Naive B cell (primary cell): ENCODE results near the gene RANBP9. TPM values are rescaled to one million over a fixed set of nuclear protein-coding genes. Genes with fewer than 3 reads are reported as not detected.

ENCODE experiments used
- ATAC-seq, 2 donors: fragments of 150-1000 bp; cut with Tn5 transposase; 2 replicates each; pipeline ENCODE4 v1.10.0; 2021; ENCODE audit warnings: low read depth in 2 of 2, mild to moderate bottlenecking in 2 of 2, moderate library complexity in 2 of 2
- DNase-seq: peaks from one replicate; pipeline ENCODE4 v3.0.0; 2022
- H3K27ac Mint-ChIP-seq, 6 donors: one replicate each; pipeline ENCODE4 v1.8.0; 2020 to 2022; ENCODE audit warnings: mild to moderate bottlenecking in 6 of 6, mixed read lengths in 6 of 6, moderate library complexity in 5 of 6, inconsistent platforms in 2 of 6
- H3K27me3 Mint-ChIP-seq, 3 donors: one replicate each; pipeline ENCODE4 v1.8.0; 2021 to 2022; ENCODE audit warnings: mixed read lengths in 3 of 3, mild to moderate bottlenecking in 1 of 3
- H3K36me3 Mint-ChIP-seq, 2 donors: one replicate each; pipeline ENCODE4 v1.8.0; 2020 to 2022; ENCODE audit warnings: mixed read lengths in 2 of 2, inconsistent platforms in 1 of 2, mild to moderate bottlenecking in 1 of 2
- H3K4me1 Mint-ChIP-seq, 3 donors: one replicate each; pipeline ENCODE4 v1.8.0; 2020 to 2022; ENCODE audit warnings: mixed read lengths in 3 of 3, inconsistent platforms in 1 of 3, mild to moderate bottlenecking in 1 of 3, moderate library complexity in 1 of 3
- H3K4me3 Mint-ChIP-seq, 8 donors: one replicate each; pipeline ENCODE4 v1.8.0; 2020 to 2022; ENCODE audit warnings: mild to moderate bottlenecking in 8 of 8, mixed read lengths in 8 of 8, moderate library complexity in 8 of 8, inconsistent platforms in 2 of 8
- H3K9me3 Mint-ChIP-seq, 7 donors: one replicate each; pipeline ENCODE4 v1.8.0; 2020 to 2022; ENCODE audit warnings: mixed read lengths in 7 of 7, mild to moderate bottlenecking in 5 of 7, inconsistent platforms in 2 of 7, moderate library complexity in 1 of 7
- polyA plus RNA-seq, 6 donors: library from polyadenylated mRNA; unstranded; fragments of 300-500 nt; fragmentation: Illumina TruSeq; gene quantifications; one replicate each; pipeline ENCODE4 v1.2.3, GENCODE V29; 2021; ENCODE audit warnings: low read depth in 6 of 6

Gene RANBP9
- polyA plus RNA-seq, 6 donors from 2014 or later = 2.2 to 5.0 (median 3.3) TPM

- peaks cover 0 to 14% of the 10 kb centered on the region in 2 donors for H3K36me3 Mint-ChIP-seq
- DNase-seq = no peak
- no peaks in the 10 kb centered on the region for H3K9me3 Mint-ChIP-seq
- H3K4me3 Mint-ChIP-seq = no peak overlapping the region
- peaks cover 0 to 3% (median 1%) of the 10 kb centered on the region in 3 donors for H3K4me1 Mint-ChIP-seq
- no peaks in the 10 kb centered on the region for H3K27me3 Mint-ChIP-seq
- H3K27ac Mint-ChIP-seq = peak overlapping the region in 1 of 6 donors; percentile 60
- ATAC-seq = no peak
Observed at GRCh38 chr6:13586603-13587542, 124.8 kb downstream of the RANBP9 start.

DNA sequence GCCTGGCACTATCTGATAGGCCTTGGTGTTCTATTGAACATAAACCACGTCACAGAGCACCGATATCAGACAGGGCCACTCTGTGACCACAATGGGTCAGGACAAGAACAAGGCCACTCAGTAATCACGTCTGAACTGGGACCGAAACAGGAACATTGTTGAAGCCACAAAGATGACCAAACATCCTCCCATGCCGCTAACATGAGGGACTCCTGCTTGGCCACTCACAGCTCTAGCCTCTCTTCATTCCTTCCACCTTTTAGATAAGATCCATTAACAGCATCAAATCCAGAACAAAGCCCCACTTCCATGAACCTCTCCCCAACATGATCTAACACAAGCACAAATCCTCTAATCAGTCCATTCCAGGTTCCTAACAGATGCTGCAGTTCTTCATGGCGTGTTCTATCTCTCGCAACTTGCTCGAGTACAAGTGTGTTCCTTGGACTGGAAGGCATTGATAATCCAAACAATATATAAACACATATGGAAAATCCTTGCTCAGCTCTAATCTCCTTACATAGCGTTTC lies 129.9 kb downstream of the RANBP9 start:
- peaks cover 0 to 5% (median 0%) of the 10 kb centered on the region in 3 donors for H3K4me1 Mint-ChIP-seq
- H3K9me3 Mint-ChIP-seq = peaks cover 0 to 4% (median 0%) of the 10 kb centered on the region in 7 donors
- no peaks in the 10 kb centered on the region for H3K27me3 Mint-ChIP-seq
- peaks cover 0 to 4% of the 10 kb centered on the region in 2 donors for H3K36me3 Mint-ChIP-seq
- H3K27ac Mint-ChIP-seq = no peak overlapping the region
- DNase-seq (no peak), ATAC-seq (no peak)
- H3K4me3 Mint-ChIP-seq = no peak overlapping the region

GRCh38 chr6:13579911-13580310 lies 131.7 kb downstream of the RANBP9 start:
- Mint-ChIP-seq H3K4me3 (no peak overlapping the region), H3K36me3 (peaks cover 0 to 4% of the 10 kb centered on the region in 2 donors)

DNA sequence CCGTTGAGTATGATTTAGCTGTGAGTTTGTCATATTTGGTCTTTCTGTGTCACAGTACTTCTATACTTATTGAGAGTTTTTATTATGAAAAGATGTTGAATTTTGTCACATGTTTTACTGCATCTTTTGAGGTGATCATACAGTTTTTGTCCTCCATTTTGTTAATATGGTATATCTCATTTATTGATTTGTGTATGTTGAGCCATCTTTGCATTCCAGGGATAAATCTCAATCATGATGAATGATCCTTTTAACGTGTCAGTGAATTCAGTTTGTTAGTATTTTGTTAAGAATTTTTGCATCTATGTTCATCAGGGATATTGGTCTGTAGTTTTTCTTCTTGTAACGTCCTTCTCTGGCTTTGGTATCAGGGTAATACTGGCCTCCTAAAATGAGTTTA lies 133.7 kb downstream of the RANBP9 start:
- Mint-ChIP-seq H3K4me3 (peak overlapping the region in 1 of 8 donors; percentile 8), H3K4me1 (peaks cover 9 to 28% (median 20%) of the 10 kb centered on the region in 3 donors), H3K27ac (peak overlapping the region in 1 of 6 donors; percentile 49), H3K9me3 (peaks cover 0 to 4% (median 0%) of the 10 kb centered on the region in 7 donors), H3K27me3 (no peaks in the 10 kb centered on the region), H3K36me3 (peaks cover 0 to 4% of the 10 kb centered on the region in 2 donors)
- DNase-seq (no peak), ATAC-seq (no peak)

More at GRCh38 chr6:13579911-13580310, 131.7 kb downstream of the RANBP9 start:
- Mint-ChIP-seq H3K27ac (no peak overlapping the region), H3K9me3 (peaks cover 0 to 4% (median 0%) of the 10 kb centered on the region in 7 donors), H3K27me3 (no peaks in the 10 kb centered on the region), H3K4me1 (peaks cover 7 to 21% (median 8%) of the 10 kb centered on the region in 3 donors)
- no peak for ATAC-seq
- DNase-seq = no peak

DNA sequence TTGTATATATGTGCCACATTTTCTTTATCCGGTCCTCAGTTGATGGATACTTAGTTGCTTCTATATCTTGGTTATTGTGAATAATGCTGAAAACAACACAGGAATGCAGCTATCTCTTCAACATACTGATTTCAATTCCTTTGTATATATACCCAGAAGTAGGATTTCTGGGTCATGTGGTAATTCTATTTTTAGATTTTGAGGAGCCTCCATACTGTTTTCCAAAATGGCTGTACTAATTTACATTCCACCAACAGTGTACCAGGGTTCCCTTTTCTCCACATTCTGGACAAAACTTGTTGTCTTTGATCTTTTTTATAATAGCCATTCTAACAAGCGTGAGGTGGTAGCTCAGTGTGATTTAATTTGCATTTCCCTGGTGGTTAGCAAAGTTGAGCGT lies 135.6 kb downstream of the RANBP9 start:
- H3K36me3 Mint-ChIP-seq = no peaks in the 10 kb centered on the region

DNA sequence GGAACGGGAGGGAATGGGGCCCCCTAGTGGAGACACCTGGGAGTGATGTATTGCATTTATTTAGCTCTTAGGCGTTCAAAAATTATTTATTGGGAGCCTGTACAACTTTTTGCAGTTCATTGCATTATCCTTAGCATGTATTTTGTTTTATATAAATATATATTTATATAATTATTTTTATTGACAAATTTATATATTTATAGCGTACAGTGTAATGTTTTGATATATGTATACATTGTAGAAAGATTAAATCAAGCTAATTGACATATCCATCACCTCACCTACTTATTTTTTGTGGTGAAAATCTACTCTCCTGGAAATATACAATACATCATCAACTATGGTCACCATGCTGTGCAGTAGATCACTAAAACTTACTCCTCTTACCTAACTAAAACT lies 136.3 kb downstream of the RANBP9 start:
- Mint-ChIP-seq H3K36me3 (no peaks in the 10 kb centered on the region), H3K4me1 (peaks cover 9 to 23% (median 23%) of the 10 kb centered on the region in 3 donors), H3K27me3 (no peaks in the 10 kb centered on the region), H3K9me3 (peaks cover 0 to 4% (median 0%) of the 10 kb centered on the region in 7 donors), H3K4me3 (peak overlapping the region; percentile 81 to 99 (median 93)), H3K27ac (peak overlapping the region; percentile 93 to 99 (median 98))
- no peak for DNase-seq
- ATAC-seq = no peak

More for the DNA sequence above, 135.6 kb downstream of the RANBP9 start:
- Mint-ChIP-seq H3K4me3 (peak overlapping the region in 7 of 8 donors; percentile 23 to 91 (median 70)), H3K9me3 (peaks cover 0 to 4% (median 0%) of the 10 kb centered on the region in 7 donors), H3K27me3 (no peaks in the 10 kb centered on the region), H3K4me1 (peaks cover 9 to 23% (median 23%) of the 10 kb centered on the region in 3 donors), H3K27ac (peak overlapping the region in 4 of 6 donors; percentile 7 to 93 (median 40))
- ATAC-seq (no peak), DNase-seq (no peak)

GRCh38 chr6:13574571-13575376 lies 136.9 kb downstream of the RANBP9 start, which contains the start of gene SIRT5:
SIRT5 (plus strand) TSS chr6:13574601; CDS start chr6:13584111, 9,510 bp downstream.
- H3K4me1 Mint-ChIP-seq = peaks cover 9 to 23% (median 23%) of the 10 kb centered on the region in 3 donors
- H3K27ac Mint-ChIP-seq = peak within 1 kb of the TSS; percentile 93 to 99 (median 98)
- H3K36me3 Mint-ChIP-seq = no peaks in the 10 kb centered on the region
- H3K27me3 Mint-ChIP-seq = no peaks in the 10 kb centered on the region
- peak; percentile 75 for DNase-seq
- peak; percentile 68 to 75 for ATAC-seq
- peaks cover 0 to 4% (median 0%) of the 10 kb centered on the region in 7 donors for H3K9me3 Mint-ChIP-seq
- peak within 1 kb of the TSS; percentile 81 to 99 (median 93) for H3K4me3 Mint-ChIP-seq

- ATAC-seq = peak; percentile 80 to 82
- peaks cover 0 to 4% (median 0%) of the 10 kb centered on the region in 7 donors for H3K9me3 Mint-ChIP-seq
- H3K4me1 Mint-ChIP-seq = peaks cover 9 to 23% (median 23%) of the 10 kb centered on the region in 3 donors
- H3K4me3 Mint-ChIP-seq = peak overlapping the region; percentile 81 to 99 (median 93)
- H3K27ac Mint-ChIP-seq = peak overlapping the region; percentile 93 to 99 (median 98)
- DNase-seq = peak; percentile 95
- H3K36me3 Mint-ChIP-seq = no peaks in the 10 kb centered on the region
- H3K27me3 Mint-ChIP-seq = no peaks in the 10 kb centered on the region
Observed at GRCh38 chr6:13574149-13574570, 137.5 kb downstream of the RANBP9 start.

- ATAC-seq (no peak), DNase-seq (peak; percentile 4)
- H3K4me1 Mint-ChIP-seq = peaks cover 9 to 23% (median 23%) of the 10 kb centered on the region in 3 donors
- H3K27me3 Mint-ChIP-seq = peaks cover 0 to 4% (median 2%) of the 10 kb centered on the region in 3 donors
- peak overlapping the region; percentile 75 to 98 (median 91) for H3K4me3 Mint-ChIP-seq
- peak overlapping the region in 5 of 6 donors; percentile 44 to 93 (median 83) for H3K27ac Mint-ChIP-seq
- H3K9me3 Mint-ChIP-seq = peaks cover 0 to 4% (median 0%) of the 10 kb centered on the region in 7 donors
- peaks cover 0 to under 1% of the 10 kb centered on the region in 2 donors for H3K36me3 Mint-ChIP-seq
Observed at GRCh38 chr6:13573669-13574110, 137.9 kb downstream of the RANBP9 start.

DNA sequence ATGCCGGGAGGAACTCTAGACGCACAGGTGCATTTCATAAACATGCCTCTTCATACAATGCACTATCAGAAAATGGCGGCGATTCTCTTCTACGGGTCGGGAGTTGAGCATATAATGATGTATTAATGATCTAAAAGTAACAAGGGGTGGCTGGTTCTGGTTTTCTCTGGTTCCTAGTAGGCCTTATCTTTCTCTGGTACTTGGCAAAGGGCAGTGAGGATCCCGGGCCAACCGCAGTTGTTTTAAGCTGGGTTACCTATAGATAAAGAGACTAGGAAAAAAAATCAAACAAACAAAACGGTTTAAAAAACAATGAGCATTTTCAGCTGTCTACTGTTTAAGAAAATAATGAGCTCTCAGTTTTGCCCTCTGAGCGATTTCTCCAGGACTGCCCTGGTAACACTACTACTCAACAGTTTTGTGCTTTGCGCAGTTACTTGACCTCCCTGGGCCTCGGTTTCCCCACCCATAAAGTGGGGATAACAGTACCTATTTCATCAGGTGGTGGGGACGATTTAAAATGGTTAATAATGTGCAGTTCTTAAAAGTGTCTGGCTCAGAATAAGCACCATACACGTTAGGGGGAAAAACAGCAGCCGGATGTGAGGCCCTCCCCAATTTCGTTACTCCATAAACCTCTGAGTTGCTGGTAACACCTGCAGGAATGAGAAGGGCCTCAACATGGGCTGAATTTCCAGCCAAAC lies 138.5 kb downstream of the RANBP9 start:
- peaks cover 0 to 4% (median 0%) of the 10 kb centered on the region in 7 donors for H3K9me3 Mint-ChIP-seq
- no peak for DNase-seq
- H3K27ac Mint-ChIP-seq = peak overlapping the region in 4 of 6 donors; percentile 42 to 93 (median 57)

DNA sequence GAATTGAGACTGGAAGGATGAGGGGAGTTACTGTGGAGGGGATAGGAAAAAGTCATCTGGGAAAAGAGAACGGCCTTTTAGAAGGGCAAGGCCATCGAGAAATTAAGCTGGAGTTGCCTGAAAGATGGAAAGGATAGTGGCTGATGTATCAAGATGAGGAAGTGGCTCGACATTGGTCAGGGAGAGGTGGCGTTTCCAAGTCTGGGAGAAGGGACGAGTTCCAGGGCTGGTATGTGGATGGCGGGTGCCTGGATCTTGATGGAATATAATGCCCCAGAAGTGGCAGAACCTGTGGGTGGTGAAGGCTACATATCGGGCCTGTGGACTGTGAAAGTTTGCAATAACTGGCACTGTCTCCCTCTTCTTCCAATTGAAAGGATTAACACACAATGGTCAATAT lies 139.4 kb downstream of the RANBP9 start:
- DNase-seq (no peak), ATAC-seq (no peak)
- Mint-ChIP-seq H3K27ac (peak overlapping the region in 2 of 6 donors; percentile 35 to 64), H3K4me1 (peaks cover 9 to 23% (median 23%) of the 10 kb centered on the region in 3 donors), H3K36me3 (peaks cover 0 to 3% of the 10 kb centered on the region in 2 donors), H3K4me3 (peak overlapping the region in 6 of 8 donors; percentile 14 to 98 (median 86)), H3K27me3 (peaks cover 0 to 8% (median 6%) of the 10 kb centered on the region in 3 donors), H3K9me3 (no peaks in the 10 kb centered on the region)

More for the DNA sequence above, 138.5 kb downstream of the RANBP9 start:
- Mint-ChIP-seq H3K36me3 (peaks cover 0 to 3% of the 10 kb centered on the region in 2 donors), H3K27me3 (peaks cover 0 to 8% (median 6%) of the 10 kb centered on the region in 3 donors), H3K4me1 (peaks cover 9 to 23% (median 23%) of the 10 kb centered on the region in 3 donors), H3K4me3 (peak overlapping the region; percentile 53 to 98 (median 90))
- no peak for ATAC-seq
